NCI-H748 treated with DMSO at 0.1 percent for 48 hours (cell line): Measurements from ENCODE around the gene CAPNS2.
"Not testable (repeated sequence)": the region's sequence is repeated elsewhere in the genome, so short reads cannot be mapped to it uniquely, and the experiment has no call there.

ENCODE experiments used
- DNase-seq: peaks from one replicate; lab custom pipeline; 2025; lab: John Stamatoyannopoulos, UW

Gene CAPNS2

DNA sequence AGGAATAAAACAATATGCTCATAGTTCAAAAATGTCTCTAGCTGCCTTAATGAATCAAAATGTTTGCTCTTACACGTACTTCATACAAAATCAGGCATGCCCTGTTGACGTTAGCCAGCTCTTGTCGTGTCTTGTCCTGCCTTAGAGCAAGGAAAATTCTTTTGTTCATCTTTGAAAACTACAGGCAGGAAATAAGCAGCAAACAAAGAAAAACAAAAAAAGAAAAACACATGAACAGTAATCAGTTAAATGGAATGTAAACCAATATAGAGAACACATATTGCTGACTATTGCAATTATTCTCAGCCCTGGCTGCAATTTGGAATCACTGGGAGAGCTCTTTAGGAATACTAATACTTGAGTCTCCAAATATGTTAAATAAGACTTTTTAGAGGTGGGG is 1.7 kb downstream of the CAPNS2 start:
- DNase-seq, result no peak

DNA sequence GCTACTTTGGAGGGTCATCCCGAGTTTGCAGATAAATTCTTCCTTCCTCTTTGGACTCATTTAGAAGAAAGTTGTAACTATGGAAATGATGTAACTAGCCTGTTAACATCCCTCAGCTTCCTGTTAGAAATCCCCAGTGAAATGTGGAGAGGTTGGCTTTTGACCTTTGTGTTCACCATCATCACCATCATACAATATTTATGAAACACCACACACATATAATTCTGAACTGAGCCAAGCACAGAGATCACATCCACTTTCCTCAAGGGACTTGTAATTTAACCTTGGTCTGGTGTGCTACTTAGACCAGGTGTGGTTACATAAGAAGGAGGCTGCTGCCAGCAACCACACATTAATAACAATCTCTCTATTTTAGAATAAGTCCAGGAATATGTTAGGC is 2.5 kb downstream of the CAPNS2 start:
- DNase-seq, result no peak

DNA sequence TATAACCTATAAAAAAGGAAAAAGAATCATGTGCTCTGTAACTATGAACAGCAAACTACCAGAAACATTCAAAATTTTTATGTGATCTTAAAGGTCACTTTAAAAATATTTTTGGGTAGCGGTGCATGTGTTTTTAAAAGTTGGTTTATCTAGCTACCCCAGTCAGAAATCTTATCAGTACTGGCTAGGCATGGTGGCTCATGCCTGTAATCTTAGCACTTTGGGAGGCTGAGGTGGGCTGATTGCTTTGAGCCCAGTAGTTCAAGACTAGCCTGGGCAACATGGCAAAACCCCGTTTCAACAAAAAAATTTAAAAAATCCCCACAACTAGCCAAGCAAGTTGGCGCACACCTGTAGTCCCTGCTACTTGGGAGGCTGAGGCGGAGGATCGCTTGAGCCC is 3.7 kb downstream of the CAPNS2 start:
- no peak for DNase-seq

DNA sequence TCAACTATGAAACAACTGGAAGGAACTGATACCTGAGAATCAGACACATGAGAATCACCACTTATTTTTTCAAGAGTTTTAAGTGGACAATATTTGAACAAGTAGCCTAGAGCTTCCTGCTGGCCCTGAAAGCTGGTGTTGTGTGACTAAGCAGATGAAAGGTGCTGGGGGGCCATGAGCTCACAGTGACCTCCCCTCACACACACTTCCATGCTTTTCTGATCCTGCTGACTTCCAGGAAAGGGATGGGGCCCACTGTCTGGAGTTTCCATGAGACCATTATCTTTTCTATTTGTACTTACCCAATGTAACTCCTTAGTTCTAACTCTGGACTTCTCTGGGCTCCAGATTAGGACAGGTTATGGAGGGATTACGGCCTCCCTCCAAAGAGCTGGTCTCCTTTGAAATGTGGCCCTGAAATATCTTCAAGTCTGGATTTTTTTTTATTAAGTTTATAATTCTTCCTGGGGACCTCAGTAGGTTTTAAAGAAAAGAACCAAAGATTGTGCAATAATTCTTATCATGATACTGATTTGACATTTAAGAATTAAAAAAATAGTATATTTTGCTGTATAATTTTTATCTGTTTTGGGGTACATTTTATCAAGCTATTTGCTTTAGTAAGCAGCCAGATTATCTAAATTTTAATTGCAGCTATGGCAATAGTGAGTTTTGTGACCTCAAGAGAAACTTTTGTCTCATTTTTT is 4.9 kb downstream of the CAPNS2 start:
- DNase-seq, result no peak

DNA sequence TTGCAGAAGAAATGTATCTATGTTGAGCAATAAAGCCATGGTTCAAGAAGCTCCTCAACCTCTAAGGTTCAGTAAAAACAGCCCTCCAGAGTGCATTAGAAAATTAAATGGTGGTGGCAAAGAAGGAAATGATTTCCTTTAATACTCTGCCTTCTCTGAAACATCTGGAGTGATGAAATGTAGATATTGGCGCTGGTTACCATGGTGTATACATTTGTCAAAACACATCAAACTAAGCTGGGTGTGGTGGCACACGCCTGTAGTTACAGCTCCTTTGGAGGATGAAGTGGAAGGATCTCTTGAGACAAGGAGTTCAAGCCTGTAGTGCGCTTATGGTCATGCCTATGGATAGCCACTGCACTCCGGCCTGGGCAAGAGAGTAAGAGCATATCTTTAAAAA is 6.0 kb downstream of the CAPNS2 start:
- no peak for DNase-seq

DNA sequence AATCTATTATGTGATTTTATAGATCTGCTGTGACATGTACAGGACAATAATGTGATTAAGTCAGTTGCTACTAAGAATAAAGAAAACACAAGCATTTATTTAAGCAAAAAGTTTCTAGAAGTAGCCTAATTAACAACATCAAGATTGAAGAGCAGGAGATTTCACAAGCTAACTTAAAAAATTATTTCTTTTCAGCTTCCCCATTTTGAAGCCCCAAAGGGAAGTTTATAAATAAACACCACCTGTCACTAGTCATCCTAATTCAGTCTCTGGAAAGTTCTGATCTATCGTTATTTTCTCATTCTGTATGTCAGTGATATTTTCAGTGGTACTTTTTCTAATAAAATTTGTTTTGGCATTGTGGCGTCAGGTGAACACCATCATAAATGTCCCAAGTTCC is 8.3 kb downstream of the CAPNS2 start:
- DNase-seq, result no peak

DNA sequence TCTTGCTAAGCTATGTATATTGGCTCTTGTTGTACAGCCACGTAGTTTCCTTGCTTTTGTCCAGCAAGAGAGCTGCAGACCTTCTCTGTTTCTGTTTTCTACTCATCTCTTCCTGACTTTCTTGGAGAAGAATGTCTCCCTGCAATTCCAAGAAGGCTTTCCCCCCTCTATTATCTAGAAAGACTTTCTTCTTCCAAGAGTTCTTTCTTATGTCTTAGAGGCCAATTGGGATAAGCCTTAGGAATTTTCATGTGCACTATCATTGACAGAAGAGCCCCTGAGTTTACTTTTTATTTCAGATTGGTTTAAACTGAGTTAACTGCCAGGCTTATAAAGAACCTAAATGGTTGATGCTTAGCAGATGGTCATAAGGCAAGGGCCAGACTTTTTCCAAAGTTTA is 9.0 kb downstream of the CAPNS2 start:
- no peak for DNase-seq

DNA sequence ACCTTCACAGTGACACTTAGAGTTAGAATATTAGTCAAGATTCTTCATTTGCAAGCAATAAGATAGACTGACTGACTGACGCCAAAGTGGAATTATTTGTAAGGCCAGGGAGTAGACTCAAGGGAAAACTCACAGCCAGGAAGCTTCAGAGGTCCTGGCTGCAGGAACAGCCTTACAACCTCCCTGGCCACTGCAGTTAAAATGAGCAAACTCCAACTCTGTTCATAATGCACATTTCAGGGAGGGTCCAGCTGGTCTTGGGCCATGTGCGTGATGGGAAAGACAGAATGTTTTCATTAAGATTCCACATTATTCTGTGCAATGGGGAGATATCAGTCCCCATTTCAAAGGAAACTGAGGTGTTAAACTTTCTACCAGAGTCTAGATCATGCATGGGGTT is 9.9 kb downstream of the CAPNS2 start:
- no peak for DNase-seq

DNA sequence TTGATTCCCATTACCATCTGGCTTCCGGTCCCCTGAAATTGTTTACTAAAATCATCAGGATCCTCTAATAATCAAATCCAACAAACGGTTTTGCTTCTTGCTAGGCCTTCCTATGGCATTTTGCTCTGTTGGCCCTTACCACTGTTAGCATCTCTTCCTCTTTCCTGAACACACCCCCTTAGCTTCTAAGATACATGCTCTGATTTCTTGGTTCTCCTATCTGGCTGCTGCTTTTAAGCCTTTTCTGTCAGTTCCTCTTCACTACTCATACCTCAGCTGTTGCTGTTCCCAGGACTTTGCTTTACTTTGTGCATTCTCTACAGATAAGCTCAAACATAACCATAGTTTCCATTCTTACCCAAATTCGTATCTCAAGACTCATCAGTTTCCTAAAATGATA is 11.4 kb downstream of the CAPNS2 start:
- DNase-seq, result no peak

DNA sequence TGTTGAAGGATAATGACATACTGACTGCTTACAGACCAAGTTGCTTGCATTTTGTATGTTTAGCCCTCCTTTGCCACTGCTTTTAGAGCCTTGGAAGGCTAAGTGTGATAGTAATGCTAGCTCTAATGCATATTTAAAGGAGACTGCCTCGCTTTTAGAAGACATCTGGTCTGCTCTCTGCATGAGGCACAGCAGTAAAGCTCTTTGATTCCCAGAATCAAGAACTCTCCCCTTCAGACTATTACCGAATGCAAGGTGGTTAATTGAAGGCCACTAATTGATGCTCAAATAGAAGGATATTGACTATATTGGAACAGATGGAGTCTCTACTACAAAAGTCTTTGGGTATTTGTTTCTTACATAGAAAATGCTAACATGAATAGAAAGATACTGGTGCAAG is 19.1 kb downstream of the CAPNS2 start:
- no peak for DNase-seq

DNA sequence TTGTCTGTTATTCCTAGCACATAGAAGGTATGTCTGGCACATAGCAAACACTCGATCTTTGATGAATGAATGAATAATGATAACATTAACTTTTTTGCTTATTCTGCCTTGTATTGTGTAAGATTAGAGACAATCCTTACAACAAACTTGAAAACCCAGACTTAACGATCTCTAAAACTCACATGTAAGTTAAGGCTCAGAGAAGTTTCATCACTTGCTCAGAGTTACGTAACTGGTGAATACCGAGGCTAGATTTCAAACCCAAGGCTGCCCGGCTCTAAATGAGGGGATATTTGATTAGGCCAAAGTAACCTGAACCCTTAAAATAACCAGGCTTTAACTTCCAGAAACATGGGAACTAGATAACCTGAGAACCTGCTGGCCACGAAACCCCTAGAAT is 22.3 kb downstream of the CAPNS2 start:
- no peak for DNase-seq

DNA sequence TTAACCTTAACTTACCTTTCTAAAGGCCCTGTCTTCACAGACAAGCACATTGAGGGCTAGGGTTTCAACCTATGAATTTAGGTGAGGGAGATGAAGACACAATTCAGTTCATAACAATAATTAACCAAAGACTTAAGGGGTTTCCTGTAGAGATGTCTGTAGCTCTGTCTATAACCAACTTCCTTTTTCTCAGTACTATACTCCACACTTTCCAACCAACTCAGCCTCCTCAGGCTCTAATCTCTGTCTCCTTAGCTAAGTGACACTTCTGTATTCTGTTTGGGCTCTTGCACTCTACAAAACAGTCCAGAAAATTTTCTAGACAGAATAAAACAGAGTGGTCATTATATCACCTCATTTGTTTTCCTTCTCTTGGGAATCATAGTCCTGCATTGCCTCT is 25.8 kb downstream of the CAPNS2 start:
- DNase-seq, result no peak

DNA sequence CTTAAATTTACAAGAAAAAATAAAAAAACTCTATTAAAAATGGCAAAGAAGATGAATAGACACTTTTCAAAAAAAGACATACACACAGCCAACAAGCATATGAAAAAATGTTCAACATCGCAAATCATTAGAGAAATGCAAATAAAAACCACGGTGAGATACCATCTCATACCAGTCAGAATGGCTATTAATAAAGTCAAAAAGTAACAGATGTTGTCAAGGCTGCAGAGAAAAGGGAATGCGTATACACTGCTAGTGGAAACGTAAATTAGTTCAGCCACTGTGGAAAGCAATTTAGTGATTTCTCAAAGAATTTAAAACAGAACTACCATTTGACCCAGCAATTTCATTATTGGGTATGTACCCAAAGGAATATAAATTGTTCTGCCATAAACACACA is 31.4 kb downstream of the CAPNS2 start:
- DNase-seq, result no peak

DNA sequence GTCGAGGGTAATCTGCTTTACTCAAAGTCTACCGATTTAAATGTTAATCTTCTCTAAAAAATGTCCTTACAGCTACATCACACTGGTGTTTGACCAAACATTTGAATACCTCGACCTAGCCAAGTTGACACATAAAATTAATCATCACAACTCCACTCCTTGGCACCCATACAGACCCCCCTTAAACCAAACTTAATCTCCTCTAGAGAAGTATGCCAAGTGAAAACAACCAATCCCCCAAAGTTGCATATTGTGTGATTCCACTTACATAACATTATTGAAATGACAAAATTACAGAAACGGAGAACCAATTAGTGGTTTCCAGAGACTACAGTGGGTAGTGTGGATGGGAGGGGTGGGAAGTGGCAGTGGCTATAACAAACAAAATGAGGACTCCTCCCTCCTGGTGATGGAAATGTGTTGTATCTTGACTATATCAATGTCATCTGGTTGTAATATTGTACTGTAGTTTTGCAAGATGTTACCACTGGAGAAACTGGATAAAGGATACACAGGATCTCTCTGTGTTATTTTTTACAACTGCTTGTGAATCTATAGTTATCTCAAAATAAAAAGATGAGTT is 39.4 kb downstream of the CAPNS2 start:
- DNase-seq, result no peak

DNA sequence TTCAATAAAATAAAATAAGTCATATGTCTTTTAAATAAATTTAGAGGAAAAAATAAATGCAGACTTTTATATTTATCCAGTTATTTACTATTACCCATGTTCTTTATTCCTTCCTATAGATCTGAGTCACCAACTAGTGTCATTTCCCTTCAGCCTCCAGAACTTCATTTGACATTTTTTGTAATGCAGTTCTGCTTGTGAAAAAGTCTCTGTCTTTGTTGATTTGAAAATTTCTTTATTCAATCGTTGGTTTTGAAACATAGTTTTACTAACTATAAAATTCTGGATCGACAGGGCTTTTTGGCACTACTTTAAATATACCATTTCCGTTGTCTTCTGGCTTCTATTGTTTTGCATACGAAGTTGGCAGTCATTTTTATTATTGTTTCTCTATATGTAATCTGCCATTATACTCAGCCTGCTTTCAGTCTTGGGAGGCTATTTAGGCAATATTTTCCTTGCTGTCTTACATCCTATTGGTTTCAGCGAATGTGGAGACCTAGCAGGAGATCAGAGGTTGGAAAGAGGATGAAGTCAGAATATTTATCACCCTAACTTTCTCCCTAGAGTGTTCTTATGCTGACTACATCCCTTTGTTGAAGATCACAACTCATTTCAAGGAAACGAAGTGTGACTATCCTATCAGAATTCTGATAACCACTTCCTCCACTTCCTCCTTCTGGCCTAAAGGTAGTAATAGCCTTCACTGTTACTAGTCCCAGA is 47.3 kb downstream of the CAPNS2 start:
- DNase-seq, result no peak

DNA sequence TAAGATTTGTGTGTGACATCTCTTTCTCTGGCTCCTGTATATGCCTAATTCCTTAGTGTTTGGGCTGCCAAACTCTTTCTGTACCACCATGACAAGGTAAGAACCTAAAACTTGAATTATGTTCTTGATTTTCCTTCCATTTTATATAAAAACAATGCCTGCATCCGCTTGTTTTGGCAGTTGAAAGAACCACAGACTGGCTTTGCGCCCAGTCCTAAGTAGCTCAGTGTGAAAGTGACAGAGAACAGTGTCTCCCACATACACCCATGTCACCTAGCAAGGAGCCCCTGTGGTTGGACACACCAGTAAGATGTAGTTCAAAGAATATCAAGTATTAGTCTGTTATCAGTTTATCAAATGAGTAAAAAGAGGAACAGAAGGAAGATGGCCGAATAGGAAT is 48.6 kb downstream of the CAPNS2 start:
- no peak for DNase-seq

DNA sequence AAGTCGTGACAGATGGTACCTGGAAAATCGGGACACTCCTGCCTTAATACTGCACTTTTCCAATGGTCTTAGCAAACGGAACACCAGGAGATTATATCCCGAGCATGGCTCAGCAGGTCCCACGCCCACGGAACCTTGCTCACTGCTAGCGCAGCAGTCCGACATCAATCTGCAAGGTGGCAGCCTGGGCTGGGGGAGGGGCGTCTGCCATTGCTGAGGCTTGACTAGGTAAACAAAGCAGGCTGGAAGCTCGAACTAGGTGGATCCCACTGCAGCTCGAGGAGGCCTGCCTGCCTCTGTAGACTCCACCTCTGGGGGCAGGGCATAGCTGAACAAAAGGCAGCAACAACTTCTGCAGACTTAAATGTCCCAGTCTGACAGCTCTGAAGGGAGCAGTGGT is 49.2 kb downstream of the CAPNS2 start:
- not testable (repeated sequence) for DNase-seq
